ENCODE data around the gene CLCA2. TPM values are rescaled to one million over a fixed set of nuclear protein-coding genes. Genes with fewer than 3 reads are reported as not detected.

CLCA2 gene
- total and polyA plus RNA-seq, 2 donors (not counting 1 experiment from before 2014, with no cell fraction given): 1.2 to 3.5 TPM

DNA sequence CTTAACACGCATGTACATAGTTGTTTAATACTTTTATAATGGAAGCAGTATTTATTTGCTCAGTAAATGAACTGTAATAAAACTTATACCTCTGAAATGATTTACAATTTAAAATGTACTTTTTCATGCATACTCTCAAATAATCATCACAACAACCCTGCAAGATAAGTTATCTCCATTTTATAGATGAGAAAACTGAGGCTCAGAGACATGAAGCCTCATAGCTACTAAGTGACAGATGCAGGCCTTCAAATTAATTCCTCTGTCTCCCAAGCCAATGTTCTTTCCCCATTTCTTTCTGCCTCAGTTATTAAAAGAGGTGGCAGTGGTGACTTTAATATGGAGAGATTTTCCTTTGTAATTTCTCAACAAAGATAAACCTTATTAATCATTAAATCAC, 25.1 kb downstream of the CLCA2 start:
- H3K9me3 ChIP-seq (ENCODE audit: control insufficient read depth, insufficient read depth, low read depth, low read length): no peaks in the 10 kb centered on the region
- no peak for DNase-seq (ENCODE audit: low read depth in 2 of 2)
- H3K27me3 ChIP-seq (ENCODE audit: control insufficient read depth, insufficient read depth, low read length): no peaks in the 10 kb centered on the region
- H3K79me2 ChIP-seq (ENCODE audit: control insufficient read depth, insufficient read depth, low read length): no peaks in the 10 kb centered on the region
- no peak overlapping the region for H3K4me3 ChIP-seq (replicated peaks in 1 of 4; ENCODE audit: control extremely low read depth in 1 of 4, insufficient read depth in 1 of 4, low read depth in 3 of 4, low read length in 4 of 4)
- no peak overlapping the region for H3K4me2 ChIP-seq (ENCODE audit: extremely low read depth, insufficient read depth, low read length)
- H2AFZ ChIP-seq (ENCODE audit: low read length): no peak overlapping the region
- no peak for TF ChIP-seq EZH2 (IDR thresholded peaks at IDR 0.05; ENCODE audit: low read length, missing control alignments)
- TF ChIP-seq, protein P1, sequence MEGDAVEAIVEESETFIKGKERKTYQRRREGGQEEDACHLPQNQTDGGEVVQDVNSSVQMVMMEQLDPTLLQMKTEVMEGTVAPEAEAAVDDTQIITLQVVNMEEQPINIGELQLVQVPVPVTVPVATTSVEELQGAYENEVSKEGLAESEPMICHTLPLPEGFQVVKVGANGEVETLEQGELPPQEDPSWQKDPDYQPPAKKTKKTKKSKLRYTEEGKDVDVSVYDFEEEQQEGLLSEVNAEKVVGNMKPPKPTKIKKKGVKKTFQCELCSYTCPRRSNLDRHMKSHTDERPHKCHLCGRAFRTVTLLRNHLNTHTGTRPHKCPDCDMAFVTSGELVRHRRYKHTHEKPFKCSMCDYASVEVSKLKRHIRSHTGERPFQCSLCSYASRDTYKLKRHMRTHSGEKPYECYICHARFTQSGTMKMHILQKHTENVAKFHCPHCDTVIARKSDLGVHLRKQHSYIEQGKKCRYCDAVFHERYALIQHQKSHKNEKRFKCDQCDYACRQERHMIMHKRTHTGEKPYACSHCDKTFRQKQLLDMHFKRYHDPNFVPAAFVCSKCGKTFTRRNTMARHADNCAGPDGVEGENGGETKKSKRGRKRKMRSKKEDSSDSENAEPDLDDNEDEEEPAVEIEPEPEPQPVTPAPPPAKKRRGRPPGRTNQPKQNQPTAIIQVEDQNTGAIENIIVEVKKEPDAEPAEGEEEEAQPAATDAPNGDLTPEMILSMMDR (conservative IDR thresholded peaks at IDR 0.05 in 1 of 2, IDR thresholded peaks at IDR 0.05 in 1 of 2; ENCODE audit: low read depth in 1 of 2, low read length in 2 of 2): no peak
- H3K4me1 ChIP-seq (ENCODE audit: control insufficient read depth, extremely low read depth, insufficient read depth, low read length): no peaks in the 10 kb centered on the region
- no peaks in the 10 kb centered on the region for H4K20me1 ChIP-seq (ENCODE audit: control insufficient read depth, extremely low read depth, insufficient read depth, low read length)
- no peaks in the 10 kb centered on the region for H3K36me3 ChIP-seq (ENCODE audit: control insufficient read depth, insufficient read depth, low read length)
- H3K9ac ChIP-seq (ENCODE audit: insufficient read depth, low read length): no peak overlapping the region
- no peak overlapping the region for H3K27ac ChIP-seq (ENCODE audit: insufficient read depth, low read length)

DNA sequence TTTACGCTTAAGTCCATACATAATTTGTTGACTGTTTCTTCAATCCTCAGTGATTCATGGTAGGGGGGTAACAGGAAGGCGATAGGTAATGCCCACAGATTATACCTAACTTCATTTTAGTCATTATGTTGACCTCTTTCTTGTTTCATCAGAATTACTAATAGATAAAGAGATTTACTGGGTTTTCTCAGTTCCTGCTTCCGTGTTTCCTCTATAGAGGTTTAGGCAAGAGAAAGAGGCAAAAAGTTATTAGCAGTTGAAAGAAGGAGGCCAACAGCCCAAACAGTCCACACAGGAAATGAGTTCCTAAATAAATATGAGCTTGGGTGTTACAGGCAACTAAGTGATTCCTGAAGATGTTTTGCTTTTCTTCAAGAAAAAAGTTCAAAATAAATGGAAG, 26.9 kb downstream of the CLCA2 start:
- no peak for DNase-seq (ENCODE audit: low read depth in 2 of 2)
- Histone ChIP-seq H3K4me1 (ENCODE audit: control insufficient read depth, extremely low read depth, insufficient read depth, low read length) (no peaks in the 10 kb centered on the region), H3K36me3 (ENCODE audit: control insufficient read depth, insufficient read depth, low read length) (no peaks in the 10 kb centered on the region), H3K4me2 (ENCODE audit: extremely low read depth, insufficient read depth, low read length) (no peak overlapping the region), H3K4me3 (replicated peaks in 1 of 4; ENCODE audit: control extremely low read depth in 1 of 4, insufficient read depth in 1 of 4, low read depth in 3 of 4, low read length in 4 of 4) (no peak overlapping the region), H2AFZ (ENCODE audit: low read length) (no peak overlapping the region), H4K20me1 (ENCODE audit: control insufficient read depth, extremely low read depth, insufficient read depth, low read length) (no peaks in the 10 kb centered on the region), H3K79me2 (ENCODE audit: control insufficient read depth, insufficient read depth, low read length) (no peaks in the 10 kb centered on the region), H3K9me3 (ENCODE audit: control insufficient read depth, insufficient read depth, low read depth, low read length) (no peaks in the 10 kb centered on the region), H3K27me3 (ENCODE audit: control insufficient read depth, insufficient read depth, low read length) (no peaks in the 10 kb centered on the region), H3K9ac (ENCODE audit: insufficient read depth, low read length) (no peak overlapping the region), H3K27ac (ENCODE audit: insufficient read depth, low read length) (no peak overlapping the region)
- no peak for TF ChIP-seq EZH2 (IDR thresholded peaks at IDR 0.05; ENCODE audit: low read length, missing control alignments)
- TF ChIP-seq, protein P1 (conservative IDR thresholded peaks at IDR 0.05 in 1 of 2, IDR thresholded peaks at IDR 0.05 in 1 of 2; ENCODE audit: low read depth in 1 of 2, low read length in 2 of 2): no peak

DNA sequence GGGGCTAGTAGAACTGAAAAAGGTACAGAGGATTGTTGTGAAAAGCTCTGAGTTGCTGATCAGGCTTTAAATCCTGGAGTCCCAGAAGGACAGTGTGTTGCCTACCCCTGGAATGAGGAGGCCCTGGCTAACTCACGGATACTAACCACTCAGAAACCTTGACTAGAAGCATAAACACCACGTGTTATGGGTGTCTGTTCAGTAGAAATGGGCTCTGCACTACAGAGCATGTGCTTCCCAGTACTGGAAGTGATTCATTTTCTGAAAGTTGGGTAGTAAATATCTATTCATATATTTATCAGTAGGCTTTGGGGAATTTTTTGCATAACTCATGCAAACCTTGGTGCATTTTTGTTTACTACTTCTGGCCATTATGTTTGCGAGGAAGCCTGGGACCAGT, 29.7 kb downstream of the CLCA2 start:
- Histone ChIP-seq H3K9me3 (ENCODE audit: control insufficient read depth, insufficient read depth, low read depth, low read length) (no peaks in the 10 kb centered on the region), H2AFZ (ENCODE audit: low read length) (no peak overlapping the region), H3K9ac (ENCODE audit: insufficient read depth, low read length) (no peak overlapping the region), H3K79me2 (ENCODE audit: control insufficient read depth, insufficient read depth, low read length) (no peaks in the 10 kb centered on the region), H4K20me1 (ENCODE audit: control insufficient read depth, extremely low read depth, insufficient read depth, low read length) (no peaks in the 10 kb centered on the region), H3K27ac (ENCODE audit: insufficient read depth, low read length) (no peak overlapping the region), H3K36me3 (ENCODE audit: control insufficient read depth, insufficient read depth, low read length) (no peaks in the 10 kb centered on the region), H3K4me2 (ENCODE audit: extremely low read depth, insufficient read depth, low read length) (no peak overlapping the region), H3K4me3 (replicated peaks in 1 of 4; ENCODE audit: control extremely low read depth in 1 of 4, insufficient read depth in 1 of 4, low read depth in 3 of 4, low read length in 4 of 4) (no peak overlapping the region), H3K4me1 (ENCODE audit: control insufficient read depth, extremely low read depth, insufficient read depth, low read length) (no peaks in the 10 kb centered on the region), H3K27me3 (ENCODE audit: control insufficient read depth, insufficient read depth, low read length) (no peaks in the 10 kb centered on the region)
- TF ChIP-seq, protein P1 (conservative IDR thresholded peaks at IDR 0.05 in 1 of 2, IDR thresholded peaks at IDR 0.05 in 1 of 2; ENCODE audit: low read depth in 1 of 2, low read length in 2 of 2): no peak
- TF ChIP-seq EZH2 (IDR thresholded peaks at IDR 0.05; ENCODE audit: low read length, missing control alignments): no peak
- no peak for DNase-seq (ENCODE audit: low read depth in 2 of 2)
